Activated CD8-positive, alpha-beta memory T cell treated with anti-CD3 and anti-CD28 coated beads for 4 hours (primary cell): ENCODE results near the gene NTM.

Experiments used
- DNase-seq, 2 donors: peaks; one replicate each; pipeline ENCODE4 v3.0.0-alpha.2; 2020; ENCODE audit warnings: low read depth in 2 of 2

Gene NTM

DNA sequence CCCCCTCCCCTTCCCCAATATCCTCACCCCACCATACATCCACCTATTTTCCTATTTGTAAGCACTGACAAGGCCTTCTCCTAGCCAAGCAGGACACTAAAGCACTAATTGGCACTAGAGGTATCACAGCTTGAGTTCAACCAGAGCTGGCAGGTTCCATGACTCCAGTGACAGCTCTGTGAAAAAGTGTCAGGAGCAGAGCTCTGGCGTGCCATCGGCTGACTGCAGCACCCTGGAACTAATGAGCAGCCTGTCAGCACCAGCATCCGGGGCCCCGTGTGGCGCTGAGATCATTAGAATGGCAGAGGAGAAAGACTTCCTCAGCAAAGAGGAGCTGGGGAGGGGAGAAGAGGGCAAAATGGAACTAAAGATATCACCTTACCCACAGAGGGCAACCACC lies 847.4 kb downstream of the NTM start:
- no peak for DNase-seq

DNA sequence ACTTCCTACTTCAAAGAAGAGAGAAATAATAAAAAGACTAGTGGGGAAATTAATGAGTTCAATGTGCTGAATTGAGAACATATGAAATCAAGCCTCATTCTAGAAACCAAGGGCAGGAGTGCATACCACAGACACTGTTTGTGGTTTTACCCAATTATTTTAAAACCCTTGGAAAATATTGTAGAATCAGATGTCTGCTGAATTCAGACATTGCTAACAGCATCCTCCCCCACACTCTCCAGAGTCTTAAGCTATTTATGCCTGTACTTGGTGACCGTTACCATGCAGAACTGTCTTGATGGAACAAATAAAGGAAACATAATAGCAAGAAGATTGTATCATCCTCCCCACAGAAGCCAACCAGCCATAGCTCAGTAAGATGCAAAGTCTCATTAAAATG lies 850.1 kb downstream of the NTM start:
- no peak for DNase-seq

DNA sequence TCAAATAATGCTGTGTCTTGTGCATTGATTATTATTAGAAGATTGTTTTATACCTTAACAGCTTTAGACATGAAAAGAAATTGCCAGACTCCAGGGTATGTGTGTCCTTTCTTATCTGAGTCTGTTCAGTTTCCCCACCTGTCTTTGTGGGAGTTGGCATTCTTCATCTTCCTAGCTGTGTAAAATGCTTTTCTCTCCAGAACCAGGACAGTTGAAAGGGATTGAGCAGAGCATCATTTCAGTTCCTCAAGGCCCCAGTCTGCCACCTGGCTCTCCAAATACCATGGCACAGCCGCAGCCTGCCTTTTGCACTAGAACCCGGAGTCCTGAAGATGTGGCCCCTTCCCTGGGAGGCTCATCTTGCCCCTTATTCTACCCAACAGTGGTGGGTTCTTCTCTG lies 851.9 kb downstream of the NTM start:
- no peak for DNase-seq

DNA sequence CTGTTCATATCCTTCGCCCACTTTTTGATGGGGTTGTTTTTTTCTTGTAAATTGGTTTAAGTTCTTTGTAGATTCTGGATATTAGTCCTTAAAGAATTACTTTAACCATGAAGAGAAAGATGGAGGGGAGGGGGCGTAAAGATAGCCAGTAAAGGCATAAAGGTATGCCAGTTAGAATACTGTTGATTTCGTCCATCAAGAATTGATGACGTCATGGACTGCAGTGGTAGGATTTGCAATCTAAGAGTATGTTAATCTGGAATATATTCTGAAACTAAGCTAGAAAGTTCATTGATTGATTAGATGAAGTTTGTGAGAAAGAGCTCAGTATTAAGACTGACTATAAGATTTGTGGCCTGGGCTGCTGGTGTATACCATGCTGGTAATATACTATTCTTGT lies 856.1 kb downstream of the NTM start:
- DNase-seq, result no peak

DNA sequence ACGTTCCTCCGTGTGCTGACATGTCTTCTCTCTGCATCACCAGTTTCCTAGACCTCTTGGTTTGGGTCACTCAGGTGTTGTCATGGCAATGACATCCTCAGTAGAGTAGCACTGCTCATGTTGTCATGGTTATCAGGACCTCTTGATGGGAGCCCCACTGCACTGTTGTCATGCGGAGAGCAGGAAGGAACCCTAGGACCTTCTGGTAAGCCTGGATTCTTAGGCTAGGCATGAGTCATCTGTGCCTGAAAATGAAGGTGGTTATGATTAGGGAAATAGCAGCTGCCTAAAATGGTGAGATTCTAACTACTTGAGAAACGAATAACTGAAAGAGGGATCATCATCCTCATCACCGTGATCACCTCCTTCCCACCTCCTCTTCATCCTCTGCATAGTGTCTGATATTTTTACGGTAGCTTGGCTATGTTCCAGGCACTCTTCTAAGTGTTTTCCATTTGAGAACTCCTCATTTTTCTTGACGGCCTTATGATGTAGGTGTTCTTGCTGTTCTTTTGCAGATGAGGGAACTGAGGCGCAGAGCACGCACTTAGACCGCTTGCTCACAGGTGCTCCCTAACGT lies 858.4 kb downstream of the NTM start:
- no peak for DNase-seq

DNA sequence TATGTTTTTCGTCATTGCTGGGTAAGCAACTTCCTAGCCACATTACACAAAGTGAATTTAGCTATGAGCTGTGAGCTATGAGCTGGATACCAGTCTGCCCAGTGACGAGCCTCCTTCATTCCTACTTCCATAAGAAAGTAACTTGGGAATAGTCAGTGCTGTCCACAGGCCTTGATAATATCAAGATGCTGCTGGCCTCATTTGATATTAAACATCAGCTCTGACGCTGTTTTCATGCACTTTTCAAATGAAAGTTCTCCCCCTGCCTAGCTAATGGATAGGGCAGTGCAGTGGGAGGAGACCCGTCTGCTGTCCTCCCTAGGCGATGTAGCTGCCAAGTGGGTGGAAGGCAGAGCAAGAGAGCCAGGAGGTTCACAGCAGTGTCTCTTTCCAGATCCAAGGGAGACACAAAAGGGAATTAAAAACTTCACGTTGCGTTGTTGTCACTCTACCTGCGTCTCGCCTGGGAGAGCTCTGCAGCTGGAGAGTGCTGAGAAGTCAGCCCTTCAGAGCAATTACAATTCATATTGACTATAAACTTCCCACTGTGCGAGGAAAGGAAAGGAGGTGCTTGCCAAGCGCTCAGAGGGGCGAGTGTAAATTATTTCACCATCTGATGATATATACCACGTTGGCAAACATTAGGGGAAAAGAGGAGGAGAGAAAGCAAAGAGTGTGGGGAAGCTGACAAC lies 861.4 kb downstream of the NTM start:
- no peak for DNase-seq

DNA sequence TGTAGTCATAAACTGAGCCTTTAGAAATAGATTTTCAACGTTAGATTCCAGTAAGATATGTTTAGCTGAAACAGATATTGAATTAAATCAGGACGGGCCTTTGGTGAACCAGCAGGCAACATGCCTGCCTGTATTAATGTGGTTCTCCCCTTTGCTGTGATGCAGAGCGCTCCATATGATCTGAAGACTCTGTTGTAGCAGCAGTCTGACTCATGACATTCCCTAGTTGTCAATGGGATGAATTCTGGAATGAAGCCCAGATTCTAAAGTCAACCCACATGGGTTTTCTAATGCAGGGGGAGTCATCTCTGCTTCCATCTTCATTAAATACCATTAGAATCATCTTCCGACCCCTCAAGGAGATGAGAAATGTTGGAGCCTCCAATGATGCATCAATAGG lies 864.5 kb downstream of the NTM start:
- DNase-seq, result no peak

DNA sequence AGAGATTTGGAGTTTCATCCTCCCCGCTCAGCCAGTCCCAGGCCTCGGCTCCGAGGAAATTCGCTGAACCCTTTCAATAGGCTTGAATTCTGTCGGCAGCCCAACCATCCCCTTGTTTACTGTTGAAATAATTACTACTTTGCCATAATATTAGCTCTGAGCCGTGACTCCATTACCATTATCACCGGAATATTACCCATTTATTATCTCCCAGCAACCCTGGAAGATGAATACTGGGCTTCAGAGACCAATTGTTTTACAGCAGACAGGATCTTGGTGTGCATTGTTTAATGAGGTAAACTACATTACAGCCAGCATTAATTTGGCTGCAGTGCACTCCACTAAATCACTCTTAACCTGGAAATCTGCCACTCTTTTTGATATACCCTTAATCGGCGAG lies 867.4 kb downstream of the NTM start:
- DNase-seq, result no peak

DNA sequence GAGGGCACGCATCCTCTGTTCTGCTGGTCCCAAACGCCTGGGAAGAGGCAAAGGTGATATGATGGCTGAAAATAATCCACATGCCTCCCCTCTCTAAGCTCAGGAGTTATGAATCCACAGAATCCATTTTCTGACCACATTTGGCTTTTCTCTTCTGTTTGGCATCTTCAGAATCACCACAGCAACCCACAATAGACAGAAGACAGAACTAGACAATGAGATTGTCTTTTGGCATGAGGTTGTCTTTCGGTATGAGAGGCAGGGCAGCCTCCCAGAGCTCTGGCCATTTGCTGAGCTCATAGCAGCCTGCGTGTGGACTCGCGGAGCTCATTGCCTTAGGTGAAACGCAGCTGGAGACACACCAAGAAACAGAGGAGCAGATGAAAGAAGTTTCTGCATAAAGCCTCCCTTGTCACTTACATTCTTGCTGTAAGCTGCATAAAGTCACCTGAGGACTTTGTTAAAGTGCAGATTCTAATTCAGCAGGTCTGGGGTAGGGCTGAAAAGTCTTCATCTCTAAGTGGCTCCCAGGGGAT lies 868.0 kb downstream of the NTM start:
- DNase-seq, result no peak

DNA sequence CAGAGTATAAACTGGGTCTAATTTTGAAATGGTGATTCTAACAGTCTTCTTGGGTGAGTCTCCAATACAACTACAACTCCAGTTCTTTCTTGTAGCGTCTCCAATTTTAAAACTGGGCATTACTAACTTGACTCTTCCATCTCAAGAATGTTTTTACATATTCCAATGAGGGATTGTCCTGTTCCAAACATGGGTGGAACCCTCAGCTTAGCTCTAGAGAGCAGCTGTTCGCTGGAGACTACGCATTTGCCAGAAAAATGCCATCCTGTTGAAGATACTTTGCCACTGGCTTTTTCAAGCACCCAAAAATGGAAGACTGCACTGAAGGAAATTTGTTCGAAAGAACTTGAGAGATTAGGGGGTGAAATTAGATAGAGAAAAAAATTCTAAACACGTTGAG lies 870.0 kb downstream of the NTM start:
- DNase-seq, result no peak

DNA sequence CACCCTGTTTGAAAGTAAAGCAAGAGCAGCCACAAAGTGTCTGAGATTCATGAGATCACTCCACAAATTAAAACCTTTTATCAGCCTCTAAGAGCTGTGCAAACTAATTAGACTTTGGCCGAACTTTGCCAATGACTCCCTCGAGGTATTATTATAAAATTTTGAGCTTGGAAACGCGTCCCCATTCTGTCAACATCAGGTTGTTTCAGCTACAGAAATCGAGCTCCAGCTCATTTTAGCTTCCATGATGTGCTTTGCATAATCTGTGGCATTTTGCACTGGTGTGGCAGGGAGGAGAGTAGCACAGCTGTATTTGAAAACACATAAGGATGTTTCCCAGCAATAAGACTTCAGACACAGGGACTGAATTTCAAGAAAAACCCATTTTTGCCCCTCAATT lies 872.2 kb downstream of the NTM start:
- DNase-seq, result no peak

DNA sequence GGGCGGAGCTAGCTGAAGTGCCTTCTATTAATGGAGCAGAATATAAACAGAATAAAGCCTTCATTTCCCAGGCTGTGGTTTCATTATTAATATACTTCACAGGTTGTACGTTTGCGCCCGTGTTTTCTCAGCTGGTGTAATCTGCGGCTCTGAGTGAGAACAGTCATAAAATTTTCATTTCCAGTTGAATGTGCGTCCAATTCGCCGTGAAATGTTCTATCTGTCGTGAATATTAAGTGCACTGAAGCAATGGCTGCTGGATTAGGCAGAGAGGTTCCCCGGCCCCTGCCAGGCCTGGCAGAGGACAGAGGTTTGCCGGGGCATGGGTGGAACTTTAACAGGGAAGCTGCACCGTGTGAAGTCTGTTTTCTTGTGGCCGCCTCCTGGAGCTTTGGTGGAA lies 874.4 kb downstream of the NTM start:
- no peak for DNase-seq

DNA sequence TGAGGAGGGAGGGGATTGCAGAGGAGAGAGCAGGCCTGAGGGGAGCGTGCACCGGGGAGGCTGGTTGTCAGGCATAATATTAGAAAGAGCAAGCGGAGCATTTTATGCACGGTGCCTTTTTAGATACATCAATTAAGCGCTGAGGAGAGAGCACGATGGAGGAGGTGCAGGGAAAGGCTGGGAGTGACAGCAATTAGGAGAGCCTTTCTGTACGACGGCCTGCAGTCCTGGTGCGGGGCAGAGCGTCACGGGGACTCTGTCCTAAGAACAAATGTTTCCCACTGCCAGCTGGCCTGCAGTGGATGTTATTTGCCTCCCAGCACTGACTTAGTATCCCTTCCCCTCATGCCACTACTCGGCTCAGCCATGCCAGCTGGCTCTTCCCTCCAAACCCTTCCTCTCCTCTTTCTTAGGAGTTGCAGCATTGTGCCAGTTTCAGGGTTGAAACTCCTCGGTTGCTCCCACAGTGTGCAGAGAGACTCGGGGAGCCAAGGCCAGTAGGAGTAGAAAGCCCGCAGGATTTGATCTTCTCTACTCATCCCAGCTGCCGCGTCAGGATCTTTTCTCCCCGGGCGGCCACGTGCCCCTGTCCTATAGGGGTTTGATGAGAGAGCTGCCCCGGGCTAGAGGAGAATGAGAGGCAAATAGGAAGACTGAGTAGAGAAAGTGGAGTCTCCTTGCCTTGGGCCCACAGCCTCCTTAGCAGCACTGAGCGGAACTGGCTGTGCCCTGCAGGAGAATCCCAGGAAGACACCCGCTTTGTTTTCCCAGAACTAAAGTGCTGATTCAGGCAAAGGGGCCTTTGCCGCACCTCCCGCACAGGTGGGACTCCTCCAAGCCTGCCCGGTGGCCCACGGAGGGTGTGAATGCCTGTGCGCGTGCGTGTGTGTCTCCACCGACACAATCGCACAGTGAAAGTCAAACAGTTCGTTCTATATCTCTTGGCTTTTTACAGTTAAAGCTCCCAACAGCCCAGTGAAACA lies 875.3 kb downstream of the NTM start:
- DNase-seq, result no peak

DNA sequence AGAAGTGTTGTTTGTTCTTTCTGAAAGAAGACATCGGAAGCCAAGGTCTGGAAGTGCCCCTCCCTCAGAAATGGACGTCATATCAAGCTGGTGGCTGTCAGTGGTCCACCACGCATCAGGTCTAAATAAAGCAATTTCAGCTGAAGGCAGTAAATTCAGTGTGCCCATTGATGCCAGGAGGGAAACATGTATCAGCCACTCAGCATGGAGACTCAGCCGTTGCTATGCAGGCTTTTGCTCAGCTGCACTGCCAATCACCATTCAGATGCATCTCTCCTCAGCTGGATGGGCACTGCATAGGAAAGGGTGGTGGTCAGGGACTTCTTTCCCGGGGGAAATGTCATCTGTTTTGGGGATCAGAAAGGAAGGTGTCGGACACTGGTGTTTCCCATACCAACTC lies 878.2 kb downstream of the NTM start:
- no peak for DNase-seq

DNA sequence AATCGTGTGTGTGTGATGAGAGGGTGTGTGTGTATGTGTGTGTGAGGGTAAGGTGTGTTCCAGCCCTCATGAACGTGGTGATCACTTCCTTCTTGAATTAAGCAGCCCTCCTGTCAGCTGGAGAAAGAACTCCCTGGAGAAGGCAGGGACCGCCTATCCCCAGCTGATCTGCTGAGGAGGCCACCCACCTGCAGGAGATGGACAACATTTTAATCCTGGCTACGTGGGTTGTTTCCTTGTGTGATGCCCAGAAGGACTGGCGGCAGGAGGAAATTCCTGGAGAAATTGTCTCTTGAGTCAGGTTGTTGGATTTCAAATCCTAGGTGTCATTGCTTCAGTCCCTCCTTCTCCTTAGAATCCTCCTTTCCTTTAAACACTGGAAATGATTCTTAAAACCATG lies 878.8 kb downstream of the NTM start:
- DNase-seq, result no peak

DNA sequence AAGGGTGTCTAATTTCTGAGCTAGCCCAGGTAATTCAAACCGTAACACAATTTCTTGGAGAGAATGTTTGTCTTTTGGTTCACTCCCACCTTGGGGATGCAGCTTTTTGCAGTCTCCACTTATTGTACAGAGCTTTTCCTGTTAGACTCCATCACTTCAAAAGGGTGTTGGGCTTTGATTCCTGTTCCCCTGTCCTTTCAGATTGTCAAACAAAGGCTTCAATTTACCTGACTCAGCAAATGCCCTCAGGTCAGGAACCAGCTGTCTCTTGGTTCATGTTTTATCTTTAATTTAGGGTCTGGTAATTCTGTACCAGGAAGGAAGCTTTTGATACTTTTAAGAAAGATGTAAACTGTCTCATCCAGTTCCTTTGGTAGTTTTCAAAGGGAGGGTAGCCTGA lies 880.6 kb downstream of the NTM start:
- no peak for DNase-seq

DNA sequence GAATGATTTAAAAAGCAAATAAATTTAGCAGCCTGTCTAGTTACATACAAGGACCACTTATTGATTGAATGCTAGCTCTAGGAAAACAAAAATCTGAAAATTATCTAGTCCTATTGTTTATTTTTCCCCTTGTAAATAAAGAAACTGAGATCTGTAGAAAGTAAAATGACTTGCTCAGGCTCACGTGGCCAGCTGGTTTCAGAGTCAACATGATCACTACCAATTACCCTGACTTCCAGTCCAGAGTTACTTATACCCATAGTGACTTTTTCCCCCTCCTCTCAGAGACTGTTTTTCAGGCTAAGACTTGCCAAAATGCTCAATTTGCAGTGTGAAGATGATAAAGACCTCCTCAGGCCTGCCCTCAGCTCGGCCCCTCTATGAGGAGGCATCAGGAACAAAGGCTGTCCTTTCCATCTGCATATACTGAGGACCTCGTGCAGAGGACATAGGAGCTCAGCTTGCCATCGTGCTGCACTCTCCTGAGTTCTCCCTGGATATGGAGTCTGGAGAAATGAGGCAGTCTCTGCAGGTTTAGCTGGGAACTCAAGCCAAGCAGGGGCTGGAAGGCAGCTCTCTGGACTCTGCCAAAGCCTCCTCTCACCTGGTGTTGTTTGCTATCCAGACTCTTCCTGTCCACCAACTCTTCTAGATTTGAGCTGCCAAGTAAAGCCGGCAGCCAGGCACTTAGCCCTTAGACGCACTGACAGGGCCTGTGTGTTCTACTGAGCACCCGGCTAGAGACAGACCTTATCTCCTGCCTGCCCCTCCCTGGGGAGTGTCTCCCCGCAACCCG lies 883.3 kb downstream of the NTM start:
- no peak for DNase-seq

DNA sequence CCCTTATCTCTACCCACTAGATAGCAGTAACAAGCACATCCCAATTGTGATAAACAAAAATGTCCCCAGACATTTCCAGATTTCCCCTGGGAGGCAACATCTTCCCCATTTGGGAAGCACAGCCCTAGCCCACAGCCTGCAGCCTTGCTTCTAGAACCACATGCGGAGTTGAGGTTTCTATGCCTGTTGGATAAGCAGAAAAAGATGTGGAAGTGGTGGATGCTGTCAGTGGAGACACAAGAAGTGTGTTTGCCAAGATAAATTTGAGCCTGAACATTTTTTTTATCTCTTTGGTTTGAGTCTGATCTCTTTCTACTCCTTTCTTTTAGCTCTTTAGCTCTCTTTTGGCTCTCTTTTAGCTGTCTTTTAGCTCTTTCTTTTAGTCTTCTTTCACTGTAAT lies 884.5 kb downstream of the NTM start:
- DNase-seq, result no peak

DNA sequence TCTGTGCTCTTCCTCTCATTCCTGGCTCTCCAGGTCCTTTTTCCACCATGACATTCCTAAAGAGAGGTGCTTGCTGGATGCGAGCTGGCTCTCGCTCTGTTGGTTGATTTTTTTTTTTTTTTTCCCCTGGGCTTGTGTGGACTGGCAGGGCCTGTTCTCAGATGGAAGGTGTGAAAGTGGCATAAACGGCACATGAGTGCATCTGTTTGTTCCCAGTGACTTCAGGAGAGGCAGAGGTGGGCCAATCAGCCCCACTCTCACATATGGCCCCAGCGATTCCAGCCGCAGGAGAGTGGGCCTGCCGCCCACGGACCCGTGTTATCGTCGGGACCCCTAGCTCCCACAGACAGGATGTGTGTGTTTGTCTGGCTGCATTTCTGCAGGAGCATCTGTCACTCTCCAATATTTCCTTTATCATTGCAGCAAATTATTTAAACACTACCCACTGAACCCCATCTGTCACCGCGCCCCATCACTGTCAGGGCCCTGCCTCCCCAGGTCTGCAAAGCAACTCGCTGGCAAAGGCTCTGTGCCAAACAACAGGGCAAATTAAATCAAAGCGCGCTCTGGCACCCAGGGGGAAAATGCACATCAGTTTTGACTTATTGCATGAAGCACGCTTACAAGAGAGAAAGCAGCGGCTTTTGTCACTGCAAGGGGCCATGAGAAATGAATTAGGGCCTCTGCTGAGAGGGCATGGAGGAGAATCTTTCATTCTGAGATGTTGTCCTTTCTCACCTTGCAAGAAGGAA lies 886.3 kb downstream of the NTM start:
- DNase-seq, result no peak

DNA sequence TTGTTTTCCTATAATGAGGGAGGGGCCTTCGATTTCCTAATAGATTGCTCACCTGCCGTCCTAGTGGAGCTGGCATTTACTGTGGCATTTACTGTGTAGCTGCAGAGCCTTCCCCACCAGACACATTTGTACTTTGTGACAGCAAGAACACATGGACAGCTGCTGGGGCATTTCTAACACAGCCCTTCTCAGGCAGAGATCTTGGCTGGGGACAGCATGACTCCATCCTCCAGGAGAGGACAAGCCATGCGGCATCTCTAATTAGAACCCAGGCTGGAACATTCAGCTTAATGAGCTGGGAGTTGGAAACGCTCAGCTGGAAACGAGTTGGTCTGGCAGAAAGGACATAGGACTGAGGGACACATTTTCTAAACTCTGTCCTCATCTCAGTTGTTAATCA lies 887.5 kb downstream of the NTM start:
- no peak for DNase-seq

DNA sequence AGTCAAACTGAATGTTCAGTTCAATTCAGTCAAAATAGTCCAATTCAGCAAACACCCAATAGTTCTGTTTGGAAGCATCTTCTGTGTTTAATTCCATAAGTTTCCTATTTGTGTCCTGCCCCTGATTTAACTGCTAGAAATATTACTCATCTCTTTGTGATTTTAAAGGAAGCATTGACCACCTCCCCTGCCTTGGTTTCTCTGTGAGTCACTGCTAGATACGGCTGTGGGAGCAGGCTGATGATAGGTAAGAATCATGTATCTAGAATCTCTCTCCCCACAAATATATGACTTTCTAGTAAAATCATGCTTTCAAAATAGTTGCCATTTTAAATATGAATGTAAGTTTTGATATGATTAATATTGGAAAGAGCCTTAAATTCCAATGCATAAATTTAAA lies 888.5 kb downstream of the NTM start:
- no peak for DNase-seq
